ENCODE data around the gene DIP2C. TPM values are rescaled to one million over a fixed set of nuclear protein-coding genes. Genes with fewer than 3 reads are reported as not detected.
"Not testable (repeated sequence)": the region's sequence is repeated elsewhere in the genome, so short reads cannot be mapped to it uniquely, and the experiment has no call there.

DIP2C gene
- total RNA-seq, 1 donor from 2014 or later: 5.1 TPM

DNA sequence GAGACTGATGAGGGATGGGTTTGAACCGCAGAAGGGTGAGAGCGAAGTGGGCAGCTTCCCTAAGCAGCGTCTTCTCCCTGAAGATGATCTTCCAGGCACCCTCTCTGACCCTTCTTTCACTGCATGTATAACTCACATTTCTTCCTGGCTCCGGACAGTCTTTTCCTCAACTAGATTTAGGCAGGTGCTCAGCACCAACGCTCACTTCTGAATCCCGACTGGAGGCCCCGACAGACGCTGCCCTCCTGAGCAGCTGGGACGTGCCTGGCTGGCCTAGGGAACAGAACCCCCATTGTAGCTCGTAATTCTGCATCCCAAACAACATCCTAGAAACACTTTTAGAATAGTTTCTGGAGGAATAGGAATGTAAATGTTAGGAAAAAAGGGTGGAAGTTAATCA lies 206.6 kb downstream of the DIP2C start:
- DNase-seq (ENCODE audit: low read depth, low spot score): no peak

DNA sequence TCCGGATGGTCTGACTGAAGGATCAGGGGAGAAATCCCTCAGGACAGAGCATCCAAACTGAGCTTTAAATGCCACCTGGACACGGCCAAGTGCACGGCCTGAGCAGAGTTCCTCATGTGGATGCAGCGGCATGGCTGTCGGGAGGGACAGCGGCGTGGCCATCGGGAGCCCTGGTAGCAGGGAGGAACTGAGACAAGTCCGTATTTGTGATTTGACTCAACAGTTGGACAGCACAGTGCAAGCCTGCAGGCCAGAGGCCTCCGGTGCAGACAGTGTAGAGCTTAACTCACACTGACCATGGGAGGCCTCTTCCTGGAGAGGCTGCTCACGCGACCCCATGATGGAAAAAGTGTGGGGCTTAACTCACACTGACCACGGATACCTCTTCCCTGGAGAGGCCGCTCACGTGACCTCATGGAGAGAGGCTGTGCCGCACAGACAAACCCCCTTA lies 207.4 kb downstream of the DIP2C start:
- DNase-seq (ENCODE audit: low read depth, low spot score): no peak

GRCh38 chr10:481628-482027 lies 207.8 kb downstream of the DIP2C start:
- DNase-seq (ENCODE audit: low read depth, low spot score): no peak

DNA sequence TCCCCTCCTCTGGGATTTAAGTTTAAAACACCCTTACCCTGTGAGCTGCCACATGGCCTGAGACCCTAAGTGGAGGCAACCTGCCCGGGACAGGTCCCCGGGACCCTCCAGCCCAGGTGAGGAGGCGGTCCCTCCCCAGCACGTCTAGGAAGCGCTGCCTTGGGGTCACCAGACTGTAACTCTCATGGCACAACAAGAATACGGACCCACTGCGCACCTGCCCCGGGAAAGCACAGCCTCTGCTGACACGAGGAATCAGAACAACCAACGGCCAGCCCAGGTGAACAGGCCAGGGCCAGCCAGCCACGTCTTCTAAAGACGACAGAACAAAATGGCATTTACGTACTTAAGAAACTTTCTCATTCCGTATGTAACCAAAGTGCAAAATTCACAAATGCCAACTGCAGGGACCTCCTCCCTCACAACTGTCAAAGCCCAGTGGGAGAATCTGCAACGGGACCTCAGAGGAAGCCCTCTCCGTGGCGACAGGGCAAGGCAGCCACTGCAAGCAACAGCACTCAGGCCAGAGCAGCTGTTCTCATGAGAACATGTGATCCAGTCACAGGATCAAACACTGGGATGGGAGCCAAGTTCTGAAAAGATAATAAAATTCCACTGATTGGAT lies 208.4 kb downstream of the DIP2C start:
- DNase-seq (ENCODE audit: low read depth, low spot score): no peak

DNA sequence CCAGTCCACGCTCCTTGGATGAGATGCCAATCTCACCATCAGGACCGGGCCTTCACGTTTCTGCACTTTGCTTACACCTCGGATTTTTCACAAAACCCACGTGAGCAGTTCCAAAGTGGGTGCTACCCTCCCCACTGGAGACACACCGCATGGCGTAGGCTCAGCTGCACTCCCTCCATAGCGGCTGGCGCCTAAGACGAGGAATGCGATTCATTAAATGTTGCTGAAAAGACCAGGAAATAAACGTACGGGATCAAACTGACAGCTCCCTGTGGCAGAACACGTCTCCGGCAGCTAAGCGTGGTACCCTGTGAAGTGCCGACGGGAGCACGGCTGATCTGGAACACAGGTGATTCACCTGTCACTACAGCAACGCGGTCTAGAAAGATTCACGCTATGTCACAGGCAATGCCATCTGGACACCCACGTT lies 209.0 kb downstream of the DIP2C start:
- no peak for DNase-seq (ENCODE audit: low read depth, low spot score)

DNA sequence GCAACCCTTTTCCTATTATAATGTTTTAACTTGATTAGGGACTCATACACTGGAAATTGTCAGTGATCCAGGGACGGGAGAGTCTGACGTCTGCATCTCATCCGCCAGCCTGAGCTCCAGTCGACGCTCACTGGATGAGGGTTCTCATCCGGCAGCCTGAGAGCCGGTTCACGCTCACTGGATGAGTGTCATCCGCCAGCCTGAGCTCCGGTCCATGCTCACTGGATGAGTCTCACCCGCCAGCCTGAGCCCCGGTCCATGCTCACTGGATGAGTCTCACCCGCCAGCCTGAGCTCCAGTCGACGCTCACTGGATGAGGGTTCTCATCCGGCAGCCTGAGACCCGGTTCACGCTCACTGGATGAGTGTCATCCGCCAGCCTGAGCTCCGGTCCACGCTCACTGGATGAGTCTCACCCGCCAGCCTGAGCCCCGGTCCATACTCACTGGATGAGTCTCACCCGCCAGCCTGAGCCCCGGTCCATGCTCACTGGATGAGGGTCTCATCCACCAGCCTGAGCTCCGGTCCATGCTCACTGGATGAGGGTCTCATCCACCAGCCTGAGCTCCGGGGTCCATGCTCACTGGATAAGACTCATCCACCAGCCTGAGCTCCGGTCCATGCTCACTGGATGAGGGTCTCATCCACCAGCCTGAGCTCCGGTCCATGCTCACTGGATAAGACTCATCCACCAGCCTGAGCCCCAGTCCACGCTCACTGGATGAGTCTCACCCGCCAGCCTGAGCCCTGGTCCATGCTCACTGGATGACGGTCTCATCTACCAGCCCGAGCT lies 209.6 kb downstream of the DIP2C start:
- DNase-seq (ENCODE audit: low read depth, low spot score): not testable (repeated sequence)

GRCh38 chr10:478471-479245 lies 210.8 kb downstream of the DIP2C start:
- no peak for DNase-seq (ENCODE audit: low read depth, low spot score)

DNA sequence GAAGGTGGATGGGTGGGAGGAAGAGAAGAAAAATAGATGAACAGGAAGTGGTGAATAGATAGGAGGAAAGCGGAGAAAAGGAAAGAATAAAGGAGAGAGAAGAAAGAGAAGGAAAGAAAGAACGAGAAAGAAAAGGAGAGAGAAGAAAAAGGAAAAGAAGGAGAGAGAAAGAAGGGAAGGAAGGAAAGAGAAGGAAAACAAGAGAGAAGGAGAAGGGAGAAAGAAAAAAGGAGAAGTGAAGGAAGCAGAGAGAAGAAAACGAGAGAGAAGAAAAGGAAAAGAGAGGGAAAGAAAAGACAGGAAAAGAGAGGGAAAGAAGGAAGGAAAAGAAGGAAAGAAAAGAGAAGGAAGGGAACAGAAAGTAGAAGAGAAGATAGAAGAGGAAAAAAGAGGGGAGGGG lies 211.8 kb downstream of the DIP2C start:
- no peak for DNase-seq (ENCODE audit: low read depth, low spot score)

GRCh38 chr10:476455-476780 lies 213.1 kb downstream of the DIP2C start:
- DNase-seq (ENCODE audit: low read depth, low spot score): no peak

GRCh38 chr10:475709-476454 lies 213.6 kb downstream of the DIP2C start:
- no peak for DNase-seq (ENCODE audit: low read depth, low spot score)

DNA sequence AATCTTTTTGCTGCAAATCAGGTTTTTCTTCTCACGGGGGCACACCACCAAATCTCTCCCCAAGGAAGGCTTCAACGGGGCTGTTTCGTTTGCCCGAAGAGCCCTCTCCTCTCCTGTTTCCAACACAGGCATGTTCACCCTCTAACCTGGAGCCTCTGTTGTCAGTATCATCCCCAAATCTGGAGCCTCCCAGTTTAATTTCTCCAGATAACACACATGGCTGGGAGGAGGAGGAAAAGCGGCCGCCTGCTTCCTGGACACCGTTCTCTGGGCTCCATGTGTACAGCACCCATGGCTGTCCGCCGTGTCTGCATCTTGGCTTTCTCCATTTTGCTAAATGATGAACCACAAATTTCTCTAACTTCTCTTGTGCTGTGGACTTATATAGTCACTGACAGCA lies 214.5 kb downstream of the DIP2C start:
- no peak for DNase-seq (ENCODE audit: low read depth, low spot score)

DNA sequence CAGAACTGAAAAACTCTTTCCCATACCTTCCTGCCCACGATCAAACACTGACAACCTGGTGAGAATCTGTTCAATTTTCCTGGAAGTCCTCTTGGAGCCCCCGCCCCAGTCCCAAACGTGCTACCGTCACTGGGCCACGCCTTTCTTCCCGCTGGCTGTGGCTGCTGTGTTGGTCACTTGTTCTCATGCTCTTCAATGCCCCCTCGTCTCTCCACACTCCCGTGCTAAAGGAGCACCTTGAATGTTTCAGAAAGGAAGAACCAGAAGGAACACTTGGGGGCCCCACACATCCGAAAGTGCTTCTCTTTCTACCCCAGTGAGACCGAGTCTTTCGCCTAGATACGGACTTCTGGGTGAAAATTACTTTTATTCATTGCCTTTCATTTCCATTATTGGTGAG lies 215.1 kb downstream of the DIP2C start:
- no peak for DNase-seq (ENCODE audit: low read depth, low spot score)

DNA sequence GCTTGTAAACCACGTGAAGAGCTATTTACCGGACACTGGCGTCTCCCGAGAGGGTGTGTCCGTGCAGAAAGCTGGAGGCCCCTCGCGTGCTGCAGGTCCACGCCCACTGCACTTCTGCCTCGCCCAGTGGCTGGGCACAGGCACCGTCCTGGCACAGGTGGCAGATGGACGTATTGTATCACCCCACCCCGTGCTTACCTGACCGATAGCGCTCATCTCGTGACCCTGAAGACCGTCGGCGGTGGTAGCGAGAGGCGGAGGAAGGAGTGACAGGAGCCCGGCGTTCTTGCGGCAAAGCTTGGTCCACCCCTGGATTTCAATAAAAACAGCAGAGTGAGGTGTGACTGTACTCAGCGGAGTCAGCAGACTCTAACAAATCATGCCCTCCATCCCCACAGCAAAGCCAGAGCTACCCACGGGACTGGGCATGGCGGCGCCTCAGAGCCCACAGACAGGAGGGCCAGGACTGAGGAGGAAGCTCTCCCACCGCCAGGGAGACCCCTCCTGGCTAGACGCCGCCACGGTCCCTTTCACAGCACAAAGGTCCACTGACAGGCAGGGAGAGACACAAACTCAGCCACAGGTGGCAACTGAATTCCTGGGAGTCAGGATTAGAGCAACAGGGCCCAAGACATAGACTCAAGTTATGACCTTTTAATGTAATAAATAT lies 217.1 kb downstream of the DIP2C start:
- DNase-seq (ENCODE audit: low read depth, low spot score): no peak

- DNase-seq (ENCODE audit: low read depth, low spot score): no peak
These were observed 219.0 kb downstream of the DIP2C start for GRCh38 chr10:470339-471003.

- DNase-seq (ENCODE audit: low read depth, low spot score): no peak
These were observed 219.5 kb downstream of the DIP2C start for GRCh38 chr10:469947-470338.

DNA sequence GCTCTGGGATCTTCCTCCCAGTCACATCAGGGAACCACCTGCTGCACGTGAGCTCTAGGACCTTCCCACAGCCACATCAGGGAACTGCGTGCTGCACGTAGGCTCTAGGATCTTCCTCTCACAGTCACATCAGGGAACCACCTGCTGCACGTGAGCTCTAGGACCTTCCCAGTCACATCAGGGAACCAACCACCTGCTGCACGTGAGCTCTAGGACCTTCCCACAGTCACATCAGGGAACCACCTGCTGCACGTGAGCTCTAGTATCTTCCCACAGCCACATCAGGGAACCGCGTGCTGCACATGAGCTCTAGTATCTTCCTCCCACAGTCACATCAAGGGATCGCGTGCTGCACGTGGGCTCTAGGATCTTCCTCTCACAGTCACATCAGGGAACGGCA lies 229.7 kb downstream of the DIP2C start:
- no peak for DNase-seq (ENCODE audit: low read depth, low spot score)

DNA sequence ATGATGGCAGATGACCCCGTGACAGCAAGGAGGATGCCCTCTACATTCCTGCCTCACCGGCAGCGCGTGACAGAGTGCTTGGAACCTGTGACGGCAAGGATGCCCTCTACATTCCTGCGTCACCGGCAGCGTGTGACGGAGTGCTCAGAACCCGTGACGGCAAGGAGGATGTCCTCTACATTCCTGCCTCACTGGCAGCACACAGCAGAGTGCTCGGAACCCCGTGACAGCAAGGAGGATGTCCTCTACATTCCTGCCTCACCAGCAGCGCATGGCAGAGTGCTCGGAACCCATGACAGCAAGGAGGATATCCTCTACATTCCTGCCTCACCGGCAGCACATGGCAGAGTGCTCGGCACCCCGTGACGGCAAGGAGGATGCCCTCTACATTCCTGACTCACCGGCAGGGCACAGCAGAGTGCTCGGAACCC lies 231.0 kb downstream of the DIP2C start:
- no peak for DNase-seq (ENCODE audit: low read depth, low spot score)

- DNase-seq (ENCODE audit: low read depth, low spot score): no peak
These were observed 233.0 kb downstream of the DIP2C start for GRCh38 chr10:456486-456885.

- peak; percentile 11 for DNase-seq (ENCODE audit: low read depth, low spot score)
These were observed 234.6 kb downstream of the DIP2C start for GRCh38 chr10:454860-455259.

DNA sequence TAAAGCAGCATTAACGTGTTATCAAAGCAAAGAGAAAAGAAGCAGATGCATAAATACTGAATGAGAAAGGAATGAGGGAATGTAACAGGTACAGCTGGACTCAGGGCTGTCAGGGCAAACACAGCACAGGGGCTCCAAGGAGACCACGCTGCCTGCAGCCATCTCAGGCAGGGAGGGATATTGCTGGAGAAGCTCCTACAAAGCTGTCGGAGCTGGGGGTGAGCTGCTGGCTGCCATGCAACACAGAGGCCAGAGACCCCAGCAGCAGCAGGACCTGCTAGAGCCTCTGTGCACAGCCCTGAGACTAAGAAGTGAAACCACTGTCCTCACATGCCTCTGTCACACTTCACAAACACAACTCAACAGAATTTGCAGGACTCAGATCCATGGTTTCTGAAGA lies 235.8 kb downstream of the DIP2C start:
- no peak for DNase-seq (ENCODE audit: low read depth, low spot score)

Data from pulmonary artery endothelial cell (primary cell).